Measurements from ENCODE around the gene MT4.

Gene MT4

DNA sequence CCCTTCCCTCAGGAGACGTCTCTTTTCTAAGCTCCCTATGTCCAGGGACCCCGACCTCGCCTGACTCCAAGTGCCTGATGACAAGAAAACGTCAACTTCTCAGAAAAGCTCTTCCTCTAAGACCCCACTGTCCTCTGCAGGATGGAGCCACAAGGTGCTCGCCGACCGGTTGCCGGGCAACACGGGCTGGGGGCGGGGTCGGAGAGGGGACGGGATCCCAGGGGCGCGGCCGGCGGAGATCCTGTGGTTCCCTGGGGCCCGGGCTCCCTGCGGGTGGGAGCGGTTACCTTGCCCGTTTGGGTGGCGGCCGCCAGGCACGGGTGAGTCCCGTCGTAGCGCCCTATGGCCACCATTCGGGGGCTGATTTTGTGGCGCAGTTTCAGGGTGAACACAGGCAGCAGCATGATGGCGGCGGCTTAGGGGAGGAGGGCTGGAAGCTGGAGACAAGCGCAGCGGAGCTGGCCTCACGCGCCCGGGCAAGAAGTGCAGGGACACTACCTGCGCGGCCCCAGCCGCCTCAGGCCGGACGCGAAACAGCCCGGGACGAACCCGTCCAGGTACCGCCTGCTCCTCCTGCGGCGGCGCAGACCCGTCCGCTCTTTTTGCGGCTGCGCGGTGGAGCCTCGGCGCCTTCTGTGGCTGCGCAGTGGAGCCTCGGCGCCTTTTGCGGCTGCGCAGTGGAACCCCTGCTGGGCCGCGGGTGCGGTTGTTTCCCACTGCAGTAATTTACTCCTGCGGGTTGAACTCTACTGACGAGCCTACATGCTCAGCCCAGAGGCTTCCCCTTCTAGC lies 45.2 kb upstream of the MT4 start, which contains the start of gene BBS2:
TSS of gene BBS2 (minus strand) at position 566 of the 792 bp plus-strand sequence. CDS start at position 404, 162 bp downstream.
- H3K9ac ChIP-seq (ENCODE audit: low read length): peak within 1 kb of the TSS; percentile 78
- peak within 1 kb of the TSS; percentile 97 for H2AFZ ChIP-seq (ENCODE audit: low read depth, low read length)
- H3K36me3 ChIP-seq (replicated peaks; ENCODE audit: low read depth, low read length): no peaks in the 10 kb centered on the region
- peak within 1 kb of the TSS; percentile 48 for H3K27ac ChIP-seq (ENCODE audit: low read length)
- H3K27me3 ChIP-seq (ENCODE audit: low read depth, low read length): no peaks in the 10 kb centered on the region
- H4K20me1 ChIP-seq (ENCODE audit: insufficient read depth, low read length): no peaks in the 10 kb centered on the region
- peaks cover 8% of the 10 kb centered on the region for H3K4me1 ChIP-seq (ENCODE audit: low read length)
- peak within 1 kb of the TSS; percentile 89 for H3K4me3 ChIP-seq (ENCODE audit: low read length)
- H3K4me2 ChIP-seq (ENCODE audit: low read length): peak within 1 kb of the TSS; percentile 86
- TF ChIP-seq, protein P1, sequence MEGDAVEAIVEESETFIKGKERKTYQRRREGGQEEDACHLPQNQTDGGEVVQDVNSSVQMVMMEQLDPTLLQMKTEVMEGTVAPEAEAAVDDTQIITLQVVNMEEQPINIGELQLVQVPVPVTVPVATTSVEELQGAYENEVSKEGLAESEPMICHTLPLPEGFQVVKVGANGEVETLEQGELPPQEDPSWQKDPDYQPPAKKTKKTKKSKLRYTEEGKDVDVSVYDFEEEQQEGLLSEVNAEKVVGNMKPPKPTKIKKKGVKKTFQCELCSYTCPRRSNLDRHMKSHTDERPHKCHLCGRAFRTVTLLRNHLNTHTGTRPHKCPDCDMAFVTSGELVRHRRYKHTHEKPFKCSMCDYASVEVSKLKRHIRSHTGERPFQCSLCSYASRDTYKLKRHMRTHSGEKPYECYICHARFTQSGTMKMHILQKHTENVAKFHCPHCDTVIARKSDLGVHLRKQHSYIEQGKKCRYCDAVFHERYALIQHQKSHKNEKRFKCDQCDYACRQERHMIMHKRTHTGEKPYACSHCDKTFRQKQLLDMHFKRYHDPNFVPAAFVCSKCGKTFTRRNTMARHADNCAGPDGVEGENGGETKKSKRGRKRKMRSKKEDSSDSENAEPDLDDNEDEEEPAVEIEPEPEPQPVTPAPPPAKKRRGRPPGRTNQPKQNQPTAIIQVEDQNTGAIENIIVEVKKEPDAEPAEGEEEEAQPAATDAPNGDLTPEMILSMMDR (IDR thresholded peaks at IDR 0.05; ENCODE audit: low read depth, low read length): no peak
- no peak for TF ChIP-seq EZH2phosphoT487 (IDR thresholded peaks at IDR 0.05; ENCODE audit: low read depth)
- H3K79me2 ChIP-seq (ENCODE audit: low read length): no peaks in the 10 kb centered on the region
- no peaks in the 10 kb centered on the region for H3K9me3 ChIP-seq (ENCODE audit: insufficient read depth, low read length)

DNA sequence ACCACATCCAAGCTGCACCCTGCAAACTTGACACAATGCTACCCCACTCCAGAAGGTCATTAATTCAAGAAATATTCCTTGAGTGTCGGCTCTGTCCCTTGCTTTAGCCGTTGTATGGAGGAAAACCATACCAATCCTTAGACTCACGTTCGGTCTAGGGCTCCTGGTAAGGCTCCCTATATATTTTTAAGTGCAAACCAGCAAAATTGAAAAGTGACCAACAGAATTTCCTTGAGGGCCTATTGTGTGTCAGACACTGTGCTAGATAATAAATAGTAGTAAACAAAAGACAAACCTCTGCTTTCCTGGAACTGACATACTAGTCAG lies 44.7 kb upstream of the MT4 start:
- H3K9me3 ChIP-seq (ENCODE audit: insufficient read depth, low read length): no peaks in the 10 kb centered on the region
- no peak overlapping the region for H3K27ac ChIP-seq (ENCODE audit: low read length)
- no peaks in the 10 kb centered on the region for H3K79me2 ChIP-seq (ENCODE audit: low read length)
- peak overlapping the region; percentile 64 for H3K9ac ChIP-seq (ENCODE audit: low read length)
- no peaks in the 10 kb centered on the region for H3K27me3 ChIP-seq (ENCODE audit: low read depth, low read length)
- H4K20me1 ChIP-seq (ENCODE audit: insufficient read depth, low read length): no peaks in the 10 kb centered on the region
- H3K4me2 ChIP-seq (ENCODE audit: low read length): peak overlapping the region; percentile 86
- no peak for TF ChIP-seq EZH2phosphoT487 (IDR thresholded peaks at IDR 0.05; ENCODE audit: low read depth)
- TF ChIP-seq, protein P1 (IDR thresholded peaks at IDR 0.05; ENCODE audit: low read depth, low read length): no peak
- peak overlapping the region; percentile 96 for H2AFZ ChIP-seq (ENCODE audit: low read depth, low read length)
- H3K4me3 ChIP-seq (ENCODE audit: low read length): peak overlapping the region; percentile 89
- H3K4me1 ChIP-seq (ENCODE audit: low read length): peaks cover 8% of the 10 kb centered on the region
- no peaks in the 10 kb centered on the region for H3K36me3 ChIP-seq (replicated peaks; ENCODE audit: low read depth, low read length)

DNA sequence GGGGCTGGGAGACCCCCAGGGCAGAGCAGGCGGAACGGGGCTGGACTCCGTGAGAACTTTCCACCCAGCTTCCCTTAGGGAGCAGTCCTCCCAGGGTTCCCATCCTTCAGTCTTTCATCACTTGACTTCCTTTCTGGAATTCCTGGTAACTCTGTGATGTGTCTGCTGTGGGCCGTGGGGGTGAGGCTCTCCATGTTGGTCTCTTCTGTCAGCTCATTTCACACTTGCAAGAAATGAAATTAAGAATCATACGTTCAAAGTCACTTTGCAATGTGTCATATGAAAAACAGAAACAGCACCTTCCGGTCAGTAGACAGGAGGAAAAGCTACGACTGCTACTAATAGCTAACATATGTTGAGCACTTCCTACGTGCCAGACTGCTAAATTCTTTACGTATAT lies 39.6 kb upstream of the MT4 start:
- H3K27ac ChIP-seq (ENCODE audit: low read length): no peak overlapping the region
- no peaks in the 10 kb centered on the region for H3K9me3 ChIP-seq (ENCODE audit: insufficient read depth, low read length)
- no peaks in the 10 kb centered on the region for H3K36me3 ChIP-seq (replicated peaks; ENCODE audit: low read depth, low read length)
- H3K9ac ChIP-seq (ENCODE audit: low read length): no peak overlapping the region
- H3K4me2 ChIP-seq (ENCODE audit: low read length): no peak overlapping the region
- H3K4me1 ChIP-seq (ENCODE audit: low read length): peaks cover 5% of the 10 kb centered on the region
- H3K4me3 ChIP-seq (ENCODE audit: low read length): no peak overlapping the region
- H2AFZ ChIP-seq (ENCODE audit: low read depth, low read length): no peak overlapping the region
- H3K79me2 ChIP-seq (ENCODE audit: low read length): no peaks in the 10 kb centered on the region
- H3K27me3 ChIP-seq (ENCODE audit: low read depth, low read length): 0 out of 2 replicates have a peak, but pooled peaks cover 6% of the 10 kb centered on the region
- TF ChIP-seq, protein P1 (IDR thresholded peaks at IDR 0.05; ENCODE audit: low read depth, low read length): no peak
- no peak for TF ChIP-seq EZH2phosphoT487 (IDR thresholded peaks at IDR 0.05; ENCODE audit: low read depth)
- no peaks in the 10 kb centered on the region for H4K20me1 ChIP-seq (ENCODE audit: insufficient read depth, low read length)

DNA sequence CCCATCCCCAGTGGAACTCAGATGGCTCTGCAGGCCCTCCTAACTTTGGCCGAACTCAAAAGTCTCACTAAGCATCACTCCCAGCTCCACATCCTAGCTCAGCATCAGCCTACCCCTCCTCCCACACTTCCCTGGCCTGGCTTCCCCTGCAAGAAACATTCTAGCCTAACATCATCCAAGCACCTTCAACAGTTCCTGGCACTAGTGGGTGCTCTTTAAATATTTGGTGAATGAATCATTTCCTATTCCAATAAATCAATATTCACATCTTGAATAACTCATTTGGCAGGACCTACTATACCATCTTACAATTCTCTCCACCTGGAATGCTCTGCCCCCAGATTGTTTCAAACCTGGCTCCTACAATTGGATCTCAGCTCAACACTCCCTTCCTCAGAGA lies 34.0 kb upstream of the MT4 start:
- Histone ChIP-seq H3K9me3 (ENCODE audit: insufficient read depth, low read length) (no peaks in the 10 kb centered on the region), H3K9ac (ENCODE audit: low read length) (no peak overlapping the region), H3K79me2 (ENCODE audit: low read length) (no peaks in the 10 kb centered on the region), H2AFZ (ENCODE audit: low read depth, low read length) (no peak overlapping the region), H3K4me1 (ENCODE audit: low read length) (no peaks in the 10 kb centered on the region), H3K36me3 (replicated peaks; ENCODE audit: low read depth, low read length) (no peaks in the 10 kb centered on the region), H3K27me3 (ENCODE audit: low read depth, low read length) (peaks cover 9% of the 10 kb centered on the region), H3K4me3 (ENCODE audit: low read length) (no peak overlapping the region), H4K20me1 (ENCODE audit: insufficient read depth, low read length) (no peaks in the 10 kb centered on the region), H3K27ac (ENCODE audit: low read length) (no peak overlapping the region), H3K4me2 (ENCODE audit: low read length) (no peak overlapping the region)
- no peak for TF ChIP-seq EZH2phosphoT487 (IDR thresholded peaks at IDR 0.05; ENCODE audit: low read depth)
- TF ChIP-seq, protein P1 (IDR thresholded peaks at IDR 0.05; ENCODE audit: low read depth, low read length): no peak

All from OCI-LY3 (cell line).